ENCODE measurements around the gene STK36.

Gene STK36

DNA sequence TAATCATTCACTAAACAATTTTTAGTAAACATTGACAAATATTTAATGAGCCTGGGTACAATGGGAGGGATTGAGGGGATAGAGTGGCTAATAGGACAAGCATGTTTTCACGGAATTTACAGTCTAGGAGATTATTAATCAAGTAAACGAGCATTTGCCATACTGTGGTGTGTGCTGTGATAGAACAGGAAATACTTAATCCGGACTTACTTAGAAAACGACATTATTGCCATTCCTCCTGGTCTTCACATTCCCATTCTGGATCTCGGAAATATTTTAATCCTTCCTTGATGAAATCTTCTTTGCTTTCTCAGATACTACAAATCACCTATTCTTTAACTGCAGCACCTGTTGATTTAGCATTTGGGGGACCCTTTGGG lies 39.7 kb downstream of the STK36 start:
- Histone ChIP-seq H3K4me1 (ENCODE audit: low read length) (peaks cover 15% of the 10 kb centered on the region), H4K20me1 (ENCODE audit: insufficient read depth, low read length) (peaks cover 3% of the 10 kb centered on the region; the same call in 1 of the 2 replicates), H3K9me3 (ENCODE audit: insufficient read depth, low read length) (no peaks in the 10 kb centered on the region), H3K79me2 (ENCODE audit: low read length) (peaks cover 44% of the 10 kb centered on the region), H3K36me3 (replicated peaks; ENCODE audit: low read depth, low read length) (peaks cover 6% of the 10 kb centered on the region), H3K4me2 (ENCODE audit: low read length) (peak overlapping the region; percentile 99), H3K27ac (ENCODE audit: low read length) (peak overlapping the region; percentile 39), H3K9ac (ENCODE audit: low read length) (peak overlapping the region; percentile 90), H3K27me3 (ENCODE audit: low read depth, low read length) (no peaks in the 10 kb centered on the region), H3K4me3 (ENCODE audit: low read length) (peak overlapping the region; percentile 99), H2AFZ (ENCODE audit: low read depth, low read length) (peak overlapping the region; percentile 7; the same call in 1 of the 2 replicates)
- TF ChIP-seq EZH2phosphoT487 (IDR thresholded peaks at IDR 0.05; ENCODE audit: low read depth) (no peak), CTCF (IDR thresholded peaks at IDR 0.05; ENCODE audit: low read depth, low read length) (no peak)

- TF ChIP-seq CTCF (IDR thresholded peaks at IDR 0.05; ENCODE audit: low read depth, low read length) (no peak), EZH2phosphoT487 (IDR thresholded peaks at IDR 0.05; ENCODE audit: low read depth) (no peak)
- Histone ChIP-seq H4K20me1 (ENCODE audit: insufficient read depth, low read length) (peaks cover 3% of the 10 kb centered on the region; the same call in 1 of the 2 replicates), H3K36me3 (replicated peaks; ENCODE audit: low read depth, low read length) (peaks cover 6% of the 10 kb centered on the region), H3K79me2 (ENCODE audit: low read length) (peaks cover 44% of the 10 kb centered on the region), H3K4me3 (ENCODE audit: low read length) (no peak overlapping the region), H3K27ac (ENCODE audit: low read length) (no peak overlapping the region), H3K4me2 (ENCODE audit: low read length) (0 out of 2 replicates have a peak overlapping the region, but pooled peaks have one; percentile 5), H2AFZ (ENCODE audit: low read depth, low read length) (no peak overlapping the region), H3K9ac (ENCODE audit: low read length) (no peak overlapping the region), H3K9me3 (ENCODE audit: insufficient read depth, low read length) (no peaks in the 10 kb centered on the region), H3K4me1 (ENCODE audit: low read length) (peaks cover 15% of the 10 kb centered on the region), H3K27me3 (ENCODE audit: low read depth, low read length) (no peaks in the 10 kb centered on the region)
Observed at GRCh38 chr2:218713922-218714321, 42.0 kb downstream of the STK36 start.

GRCh38 chr2:218716070-218716469 lies 44.2 kb downstream of the STK36 start:
- Histone ChIP-seq H2AFZ (ENCODE audit: low read depth, low read length) (no peak overlapping the region), H3K4me2 (ENCODE audit: low read length) (no peak overlapping the region), H3K79me2 (ENCODE audit: low read length) (peaks cover 54% of the 10 kb centered on the region), H3K36me3 (replicated peaks; ENCODE audit: low read depth, low read length) (peaks cover 8% of the 10 kb centered on the region), H3K27ac (ENCODE audit: low read length) (no peak overlapping the region), H3K4me3 (ENCODE audit: low read length) (no peak overlapping the region), H3K27me3 (ENCODE audit: low read depth, low read length) (no peaks in the 10 kb centered on the region), H3K9ac (ENCODE audit: low read length) (no peak overlapping the region), H4K20me1 (ENCODE audit: insufficient read depth, low read length) (peaks cover 3% of the 10 kb centered on the region; the same call in 1 of the 2 replicates), H3K4me1 (ENCODE audit: low read length) (peaks cover 15% of the 10 kb centered on the region), H3K9me3 (ENCODE audit: insufficient read depth, low read length) (no peaks in the 10 kb centered on the region)
- no peak for TF ChIP-seq EZH2phosphoT487 (IDR thresholded peaks at IDR 0.05; ENCODE audit: low read depth)
- no peak for TF ChIP-seq CTCF (IDR thresholded peaks at IDR 0.05; ENCODE audit: low read depth, low read length)

GRCh38 chr2:218717262-218717661 lies 45.4 kb downstream of the STK36 start:
- no peak overlapping the region for H3K9ac ChIP-seq (ENCODE audit: low read length)
- TF ChIP-seq CTCF (IDR thresholded peaks at IDR 0.05; ENCODE audit: low read depth, low read length) (no peak), EZH2phosphoT487 (IDR thresholded peaks at IDR 0.05; ENCODE audit: low read depth) (no peak)
- H2AFZ ChIP-seq (ENCODE audit: low read depth, low read length) = no peak overlapping the region
- no peak overlapping the region for H3K4me2 ChIP-seq (ENCODE audit: low read length)
- H3K4me1 ChIP-seq (ENCODE audit: low read length) = peaks cover 10% of the 10 kb centered on the region
- peaks cover 8% of the 10 kb centered on the region for H3K36me3 ChIP-seq (replicated peaks; ENCODE audit: low read depth, low read length)
- no peak overlapping the region for H3K27ac ChIP-seq (ENCODE audit: low read length)
- H4K20me1 ChIP-seq (ENCODE audit: insufficient read depth, low read length) = peaks cover 3% of the 10 kb centered on the region; the same call in 1 of the 2 replicates
- no peaks in the 10 kb centered on the region for H3K27me3 ChIP-seq (ENCODE audit: low read depth, low read length)
- H3K4me3 ChIP-seq (ENCODE audit: low read length) = no peak overlapping the region
- H3K9me3 ChIP-seq (ENCODE audit: insufficient read depth, low read length) = no peaks in the 10 kb centered on the region
- H3K79me2 ChIP-seq (ENCODE audit: low read length) = peaks cover 48% of the 10 kb centered on the region
